ENCODE measurements around the gene DTD1.

GRCh38 chr20:18543216-18543615, 44.6 kb upstream of the DTD1 start:
- TF ChIP-seq CTCF (IDR thresholded peaks at IDR 0.05): no peak
- TF ChIP-seq POLR2A (IDR thresholded peaks at IDR 0.05): no peak

Measured in esophagus squamous epithelium (tissue), 4 donors.